ENCODE results near the gene CLC.
"Not testable (repeated sequence)": the region's sequence is repeated elsewhere in the genome, so short reads cannot be mapped to it uniquely, and the experiment has no call there.

Gene CLC

GRCh38 chr19:39728040-39728439, 9.8 kb downstream of the CLC start:
- no peak for DNase-seq (ENCODE audit: low read depth)

GRCh38 chr19:39727070-39727800, 10.6 kb downstream of the CLC start:
- no peak for DNase-seq (ENCODE audit: low read depth)

- DNase-seq (ENCODE audit: low read depth): no peak
Measured at GRCh38 chr19:39725995-39726394, 11.8 kb downstream of the CLC start.

GRCh38 chr19:39720144-39720543, 17.7 kb downstream of the CLC start:
- not testable (repeated sequence) for DNase-seq (ENCODE audit: low read depth)

- DNase-seq (ENCODE audit: low read depth): no peak
Measured at GRCh38 chr19:39710333-39710890, 27.4 kb downstream of the CLC start.

- no peak for DNase-seq (ENCODE audit: low read depth)
Measured at GRCh38 chr19:39709026-39709872, 28.6 kb downstream of the CLC start.

GRCh38 chr19:39708594-39708993, 29.2 kb downstream of the CLC start:
- no peak for DNase-seq (ENCODE audit: low read depth)

- no peak for DNase-seq (ENCODE audit: low read depth)
Measured at GRCh38 chr19:39705578-39706188, 32.1 kb downstream of the CLC start.

- no peak for DNase-seq (ENCODE audit: low read depth)
Measured at GRCh38 chr19:39704181-39705044, 33.4 kb downstream of the CLC start, which contains the start of gene LGALS14. Gene LGALS14, plus strand, starts transcription at chr19:39704481. Its CDS starts 48 bp downstream, at chr19:39704529.

GRCh38 chr19:39701291-39701690, 36.5 kb downstream of the CLC start:
- no peak for DNase-seq (ENCODE audit: low read depth)

- DNase-seq (ENCODE audit: low read depth): no peak
Measured at GRCh38 chr19:39698535-39698934, 39.3 kb downstream of the CLC start.

- no peak for DNase-seq (ENCODE audit: low read depth)
Measured at GRCh38 chr19:39696387-39696786, 41.4 kb downstream of the CLC start.

GRCh38 chr19:39695759-39696158, 42.1 kb downstream of the CLC start:
- DNase-seq (ENCODE audit: low read depth): no peak

GRCh38 chr19:39692822-39693221, 45.0 kb downstream of the CLC start:
- DNase-seq (ENCODE audit: low read depth): no peak

- DNase-seq (ENCODE audit: low read depth): no peak
Measured at GRCh38 chr19:39692166-39692565, 45.7 kb downstream of the CLC start.

GRCh38 chr19:39688637-39689036, 49.2 kb downstream of the CLC start:
- DNase-seq (ENCODE audit: low read depth): not testable (repeated sequence)

- DNase-seq (ENCODE audit: low read depth): no peak
Measured at GRCh38 chr19:39686739-39687138, 51.1 kb downstream of the CLC start.

- no peak for DNase-seq (ENCODE audit: low read depth)
Measured at GRCh38 chr19:39684267-39684666, 53.6 kb downstream of the CLC start.

- DNase-seq (ENCODE audit: low read depth): no peak
Measured at GRCh38 chr19:39681416-39681815, 56.4 kb downstream of the CLC start.

All from fibroblast of gingiva (primary cell).